Sciatic nerve (tissue), 2 donors: ENCODE measurements around the gene STRN4. TPM values are rescaled to one million over a fixed set of nuclear protein-coding genes. Genes with fewer than 3 reads are reported as not detected.
"Not testable (repeated sequence)": the region's sequence is repeated elsewhere in the genome, so short reads cannot be mapped to it uniquely, and the experiment has no call there.

ENCODE experiments used
- ATAC-seq: fragments of 200-7000 bp; cut with Tn5 transposase; one replicate; pipeline ENCODE4 v1.9.1; 2020; ENCODE audit warnings: mild to moderate bottlenecking, moderate library complexity
- DNase-seq: peaks from one replicate; pipeline ENCODE4 v3.0.0-alpha.2; 2020; ENCODE audit warnings: low spot score
- intact Hi-C: fragments of 100-400 bp; cut with DNase I; formaldehyde crosslinking; loops from one replicate; pipeline ENCODE4 v1.14.2; 2022
- total RNA-seq: library from RNA; stranded (reverse); fragmentation: NEBNext Ultra II Directional; extraction: Animal tissue kit (Norgen Biotek cat#: 25700); gene quantifications from one replicate; pipeline ENCODE4 v1.2.1, GENCODE V29; 2021
- donor health status: DM: no; HTN: no; CAD: no.
- donor health status: DM: no; HTN: no; CAD: no.

STRN4 gene
- total RNA-seq: 70.5 TPM

- intact Hi-C loops: no loop called here
- no peak for DNase-seq
- peak; percentile 58 for ATAC-seq
These were observed at the start of gene STRN4 for GRCh38 chr19:46746281-46747057. STRN4 (minus strand) TSS chr19:46746450; CDS start chr19:46746430, 20 bp downstream.

- ATAC-seq (no peak), DNase-seq (no peak)
- intact Hi-C loops: no loop called here
These were observed 45.7 kb upstream of the STRN4 start for GRCh38 chr19:46791944-46792343.

- ATAC-seq (no peak), DNase-seq (no peak)
- intact Hi-C loops: no loop called here
These were observed 43.1 kb upstream of the STRN4 start for GRCh38 chr19:46789371-46789770.

GRCh38 chr19:46788968-46789338 is 42.7 kb upstream of the STRN4 start:
- ATAC-seq: no peak
- intact Hi-C loops: no loop called here
- no peak for DNase-seq

- intact Hi-C loops: no loop called here
These were observed 42.2 kb upstream of the STRN4 start, which contains the start of gene SLC1A5 for GRCh38 chr19:46788262-46788967. SLC1A5 (minus strand) TSS chr19:46788594; CDS start chr19:46787965, 629 bp downstream.

GRCh38 chr19:46787331-46788261 is 41.3 kb upstream of the STRN4 start:
- DNase-seq (peak; percentile 83), ATAC-seq (peak; percentile 37)
- intact Hi-C loops: no loop called here

More at GRCh38 chr19:46788262-46788967, 42.2 kb upstream of the STRN4 start, which contains the start of gene SLC1A5:
- ATAC-seq (peak; percentile 95), DNase-seq (peak; percentile 99)

- ATAC-seq (no peak), DNase-seq (no peak)
- intact Hi-C loops: no loop called here
These were observed 40.7 kb upstream of the STRN4 start for GRCh38 chr19:46787040-46787330.

GRCh38 chr19:46786236-46787039 is 40.2 kb upstream of the STRN4 start:
- DNase-seq (peak; percentile 77), ATAC-seq (peak; percentile 58)
- intact Hi-C loops: no loop called here

- no peak for DNase-seq
- ATAC-seq: no peak
- intact Hi-C loops: no loop called here
These were observed 39.7 kb upstream of the STRN4 start for GRCh38 chr19:46785980-46786235.

- ATAC-seq: no peak
- intact Hi-C loops: no loop called here
- DNase-seq: no peak
These were observed 39.1 kb upstream of the STRN4 start for GRCh38 chr19:46785054-46785979.

- intact Hi-C loops: no loop called here
- DNase-seq (peak; percentile 80), ATAC-seq (peak; percentile 52)
These were observed 38.2 kb upstream of the STRN4 start for GRCh38 chr19:46784262-46785053.

GRCh38 chr19:46783670-46784069 is 37.4 kb upstream of the STRN4 start:
- ATAC-seq: no peak
- DNase-seq: no peak
- intact Hi-C loops: no loop called here

GRCh38 chr19:46782355-46783019 is 36.2 kb upstream of the STRN4 start:
- intact Hi-C loops: no loop called here
- ATAC-seq (no peak), DNase-seq (no peak)

GRCh38 chr19:46777956-46778645 is 31.9 kb upstream of the STRN4 start:
- DNase-seq, intact Hi-C loops, ATAC-seq: not testable (repeated sequence)

- ATAC-seq (no peak), DNase-seq (no peak)
- intact Hi-C loops: no loop called here
These were observed 31.0 kb upstream of the STRN4 start for GRCh38 chr19:46776927-46777911.
